ENCODE measurements around the gene SYNDIG1.

GRCh38 chr20:24691901-24692351, 222.5 kb downstream of the SYNDIG1 start:
- TF ChIP-seq CTCF (IDR thresholded peaks at IDR 0.05), result no peak
- no peak for TF ChIP-seq POLR2A (IDR thresholded peaks at IDR 0.05)

Measured in lower leg skin (tissue), 3 donors.